Measurements from ENCODE around the gene TRAF3IP3.
A peak's percentile ranks its signal among the peaks of the same experiment; 100 is the strongest.

The TRAF3IP3 gene

DNA sequence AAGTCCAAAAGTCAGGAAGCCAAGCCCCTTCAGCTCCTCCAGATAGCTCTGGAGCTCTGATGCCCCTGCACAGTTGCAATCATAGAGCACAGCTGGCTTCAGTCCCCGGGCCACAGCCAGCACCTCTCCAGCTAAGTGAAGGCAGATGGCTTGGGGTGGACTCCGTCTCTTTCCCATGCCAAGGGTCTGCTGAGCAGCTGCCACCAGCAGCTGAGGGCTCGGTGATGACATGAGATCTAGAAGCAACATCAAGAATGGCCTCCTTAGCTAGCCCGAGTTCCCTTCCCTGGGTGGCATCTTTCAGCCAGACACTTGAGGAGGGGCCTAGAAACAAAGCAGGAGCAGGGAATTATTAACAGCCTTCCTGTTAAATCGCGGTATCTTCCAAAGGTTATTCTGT, 27.5 kb downstream of the TRAF3IP3 start:
- TF ChIP-seq, protein P1, sequence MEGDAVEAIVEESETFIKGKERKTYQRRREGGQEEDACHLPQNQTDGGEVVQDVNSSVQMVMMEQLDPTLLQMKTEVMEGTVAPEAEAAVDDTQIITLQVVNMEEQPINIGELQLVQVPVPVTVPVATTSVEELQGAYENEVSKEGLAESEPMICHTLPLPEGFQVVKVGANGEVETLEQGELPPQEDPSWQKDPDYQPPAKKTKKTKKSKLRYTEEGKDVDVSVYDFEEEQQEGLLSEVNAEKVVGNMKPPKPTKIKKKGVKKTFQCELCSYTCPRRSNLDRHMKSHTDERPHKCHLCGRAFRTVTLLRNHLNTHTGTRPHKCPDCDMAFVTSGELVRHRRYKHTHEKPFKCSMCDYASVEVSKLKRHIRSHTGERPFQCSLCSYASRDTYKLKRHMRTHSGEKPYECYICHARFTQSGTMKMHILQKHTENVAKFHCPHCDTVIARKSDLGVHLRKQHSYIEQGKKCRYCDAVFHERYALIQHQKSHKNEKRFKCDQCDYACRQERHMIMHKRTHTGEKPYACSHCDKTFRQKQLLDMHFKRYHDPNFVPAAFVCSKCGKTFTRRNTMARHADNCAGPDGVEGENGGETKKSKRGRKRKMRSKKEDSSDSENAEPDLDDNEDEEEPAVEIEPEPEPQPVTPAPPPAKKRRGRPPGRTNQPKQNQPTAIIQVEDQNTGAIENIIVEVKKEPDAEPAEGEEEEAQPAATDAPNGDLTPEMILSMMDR (IDR thresholded peaks at IDR 0.05; ENCODE audit: insufficient read depth, low read length, missing control alignments): no peak
- ChIA-PET POLR2A (interaction anchor here (0.7 kb wide), 1 partner anchor 46 kb away, joined by 3 read pairs; no protein-coding TSS in a partner anchor), CTCF (interaction anchor here (1.6 to 2.2 kb wide), 4 partner anchors 11 to 206 kb away, joined by 6 to 9 read pairs (median 6); no protein-coding TSS in a partner anchor)
- H3K4me3 ChIP-seq (ENCODE audit: low read depth, low read length): peak overlapping the region; percentile 94
- no peak for DNase-seq (ENCODE audit: low read depth, low spot score)

DNA sequence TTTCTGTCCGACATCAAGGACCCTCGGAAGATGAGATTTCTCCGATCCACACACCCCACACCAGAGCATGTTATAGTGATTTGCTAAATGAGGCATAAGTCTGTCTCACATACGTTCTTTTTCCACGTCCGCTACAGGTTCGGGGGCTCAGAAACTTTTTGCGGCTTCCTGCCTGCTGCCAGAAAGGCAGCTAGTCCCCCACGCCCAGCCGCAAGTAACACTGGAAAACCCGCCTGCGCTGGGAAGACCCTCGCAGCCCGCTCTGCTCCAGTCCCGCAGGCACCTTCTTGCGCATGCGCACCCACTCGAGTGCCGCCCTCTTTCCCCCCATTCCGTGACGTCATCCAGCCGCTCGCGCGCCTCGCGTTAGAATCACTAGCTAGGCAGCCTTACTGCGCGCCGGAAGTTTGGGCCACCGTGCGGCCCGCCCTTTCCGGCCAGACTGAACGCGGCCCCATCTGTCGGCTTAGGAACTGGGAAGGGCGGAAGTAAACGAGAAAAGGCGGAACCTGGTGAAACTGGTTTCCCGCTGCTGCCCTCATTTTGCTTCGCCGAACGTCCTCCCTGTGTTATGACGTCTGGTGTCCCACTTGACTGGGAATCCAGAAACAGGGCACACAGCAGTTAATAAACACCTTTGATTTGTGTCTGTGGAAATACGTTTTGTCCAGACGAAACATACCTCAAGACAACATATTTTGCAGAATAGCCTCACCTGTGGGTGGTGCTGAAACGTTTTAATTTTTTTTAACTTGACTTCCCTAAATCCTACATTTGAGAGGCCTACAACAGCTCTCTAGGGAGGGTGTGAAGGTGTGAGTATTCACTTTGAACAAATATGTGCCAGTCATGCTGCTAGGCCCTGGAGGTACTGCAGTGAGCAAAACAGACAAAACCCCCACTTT, 28.7 kb downstream of the TRAF3IP3 start, which contains the start of gene C1orf74:
Gene C1orf74, minus strand, starts transcription at position 295 of the 905 bp plus-strand sequence. CDS start 925 bp downstream, outside the sequence.
- CTCF ChIA-PET: interaction anchor here (1.3 to 2.2 kb wide), 4 partner anchors 12 to 205 kb away, joined by 4 to 9 read pairs (median 6); no protein-coding TSS in a partner anchor
- TF ChIP-seq, protein P1 (IDR thresholded peaks at IDR 0.05; ENCODE audit: insufficient read depth, low read length, missing control alignments): no peak
- POLR2A ChIA-PET: interaction anchor here (0.5 to 1.2 kb wide), 5 partner anchors 12 to 159 kb away, joined by 3 to 10 read pairs (median 3); no protein-coding TSS in a partner anchor
- DNase-seq (ENCODE audit: low read depth, low spot score): peak; percentile 77
- peak within 1 kb of the TSS; percentile 94 for H3K4me3 ChIP-seq (ENCODE audit: low read depth, low read length)

DNA sequence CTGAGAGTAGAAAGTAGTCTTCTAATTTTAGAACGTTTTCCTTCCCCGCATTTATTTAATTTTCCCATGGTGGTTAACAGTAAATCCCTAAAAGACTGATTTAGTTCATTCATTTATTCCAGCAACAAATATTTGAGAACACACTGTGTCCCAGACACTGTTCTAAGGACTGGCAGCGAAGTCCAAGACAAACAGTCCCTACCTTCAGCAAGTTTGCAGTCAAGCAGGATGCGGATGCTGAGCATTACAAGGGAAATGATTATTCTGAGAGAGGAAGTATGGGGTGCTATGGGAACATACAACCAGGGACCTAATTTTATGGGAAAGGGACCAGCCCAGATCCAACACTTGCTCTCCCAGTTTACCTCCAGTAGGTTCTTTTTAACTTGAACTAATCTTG, 29.7 kb downstream of the TRAF3IP3 start:
- TF ChIP-seq, protein P1 (IDR thresholded peaks at IDR 0.05; ENCODE audit: insufficient read depth, low read length, missing control alignments): no peak
- no peak overlapping the region for H3K4me3 ChIP-seq (ENCODE audit: low read depth, low read length)
- CTCF ChIA-PET: interaction anchor here (1.3 to 1.5 kb wide), 2 partner anchors 12 to 38 kb away, joined by 4 read pairs; no protein-coding TSS in a partner anchor
- no peak for DNase-seq (ENCODE audit: low read depth, low spot score)
- POLR2A ChIA-PET: no interaction called here

DNA sequence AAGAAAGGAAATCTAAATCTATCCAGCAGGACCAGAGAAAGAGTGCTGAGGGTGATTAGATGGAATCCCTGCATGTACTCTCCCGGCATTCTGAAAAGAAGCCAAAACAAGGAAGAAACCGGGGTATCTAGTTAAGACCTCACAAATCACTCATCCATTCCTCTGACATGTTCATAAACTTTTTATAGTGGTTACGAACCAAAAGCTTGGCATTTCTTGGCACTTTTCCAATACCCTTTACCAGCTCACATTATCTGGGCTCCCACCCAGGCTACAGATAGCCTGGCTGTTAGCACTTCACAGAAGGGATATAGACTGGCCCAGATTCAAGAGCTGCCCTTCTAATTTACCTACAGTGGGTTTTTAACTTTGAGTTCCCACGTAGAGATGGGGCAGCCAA, 30.3 kb downstream of the TRAF3IP3 start:
- H3K4me3 ChIP-seq (ENCODE audit: low read depth, low read length): no peak overlapping the region
- ChIA-PET POLR2A (no interaction called here), CTCF (interaction anchor here (1.5 to 2.1 kb wide), 2 partner anchors 35 to 38 kb away, joined by 4 to 6 read pairs; no protein-coding TSS in a partner anchor)
- TF ChIP-seq, protein P1 (IDR thresholded peaks at IDR 0.05; ENCODE audit: insufficient read depth, low read length, missing control alignments): no peak
- no peak for DNase-seq (ENCODE audit: low read depth, low spot score)

DNA sequence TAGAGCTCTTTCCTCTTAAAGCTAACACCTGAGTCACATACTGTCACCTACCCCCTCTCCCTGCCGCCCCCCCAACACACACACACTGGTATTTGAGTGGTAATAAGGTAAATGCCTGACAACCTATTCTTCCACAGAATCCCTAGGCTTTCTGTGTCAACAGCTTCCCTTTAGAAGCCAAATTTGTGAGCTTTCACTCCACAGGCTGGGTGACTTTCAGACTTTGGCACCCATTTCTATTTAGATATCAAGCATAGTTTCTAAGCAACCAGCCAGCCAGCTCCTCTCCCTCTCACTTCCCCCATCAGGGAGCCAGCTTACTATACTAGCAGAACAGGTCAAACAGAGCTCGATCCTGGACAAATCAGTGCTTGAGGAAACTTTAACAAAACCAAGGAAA, 31.7 kb downstream of the TRAF3IP3 start:
- ChIA-PET CTCF (interaction anchor here (0.9 to 2.1 kb wide), 5 partner anchors 10 to 93 kb away, joined by 3 to 11 read pairs (median 3); no protein-coding TSS in a partner anchor), POLR2A (no interaction called here)
- DNase-seq (ENCODE audit: low read depth, low spot score): no peak
- TF ChIP-seq, protein P1 (IDR thresholded peaks at IDR 0.05; ENCODE audit: insufficient read depth, low read length, missing control alignments): no peak
- no peak overlapping the region for H3K4me3 ChIP-seq (ENCODE audit: low read depth, low read length)

DNA sequence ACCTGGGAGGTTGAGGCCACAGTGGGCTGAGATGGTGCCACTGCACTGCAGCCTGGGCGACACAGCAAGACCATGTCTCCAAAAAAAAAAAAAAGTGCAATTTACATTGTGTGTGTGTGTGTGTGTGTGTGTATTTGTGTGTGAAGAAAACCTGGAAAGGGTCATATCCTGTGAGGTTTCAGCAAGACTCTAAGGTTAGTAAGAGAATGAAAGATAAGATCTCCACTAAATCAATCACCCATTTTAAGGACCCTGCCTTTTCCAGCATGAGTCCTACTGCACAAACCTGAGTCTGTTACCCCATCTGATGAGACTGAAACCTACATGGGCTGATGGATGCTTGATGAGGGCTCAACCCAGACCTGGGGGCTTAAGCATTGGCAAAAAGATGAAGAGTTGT, 33.4 kb downstream of the TRAF3IP3 start:
- CTCF ChIA-PET: no interaction called here
- POLR2A ChIA-PET: no interaction called here
- DNase-seq (ENCODE audit: low read depth, low spot score): no peak
- TF ChIP-seq, protein P1 (IDR thresholded peaks at IDR 0.05; ENCODE audit: insufficient read depth, low read length, missing control alignments): no peak
- no peak overlapping the region for H3K4me3 ChIP-seq (ENCODE audit: low read depth, low read length)
